Measurements from ENCODE around the gene IGF2. TPM values are rescaled to one million over a fixed set of nuclear protein-coding genes. Genes with fewer than 3 reads are reported as not detected.

The IGF2 gene
- total and polyA plus RNA-seq, 10 of the 15 experiments (the other 5 are each of a cell fraction or from before 2014, with no cell fraction given), result 0.41 TPM; not detected in 9

GRCh38 chr11:2128130-2128510 lies 11.1 kb downstream of the IGF2 start:
- Histone ChIP-seq H3K27ac (ENCODE audit: control insufficient read depth, insufficient read depth) (no peak overlapping the region), H3K79me2 (ENCODE audit: control insufficient read depth, insufficient read depth, low read length) (no peaks in the 10 kb centered on the region), H3K9ac (ENCODE audit: control insufficient read depth, insufficient read depth, low read length) (no peak overlapping the region), H2AFZ (ENCODE audit: control insufficient read depth, low read depth, low read length) (no peak overlapping the region), H3K4me2 (ENCODE audit: control insufficient read depth, insufficient read depth) (no peak overlapping the region), H3K27me3 (replicated peaks in 1 of 2; ENCODE audit: control insufficient read depth in 2 of 2, insufficient read depth in 2 of 2, low read length in 1 of 2) (no peaks in the 10 kb centered on the region; a peak in 1 of 4 replicates), H3K4me3 (no peak overlapping the region), H3K36me3 (ENCODE audit: control insufficient read depth in 2 of 2, insufficient read depth in 2 of 2, low read length in 1 of 2) (no peaks in the 10 kb centered on the region), H4K20me1 (ENCODE audit: control insufficient read depth, insufficient read depth) (no peaks in the 10 kb centered on the region), H3K9me3 (replicated peaks; ENCODE audit: control insufficient read depth, insufficient read depth, low read length) (no peaks in the 10 kb centered on the region), H3K4me1 (ENCODE audit: control insufficient read depth, insufficient read depth, low read length) (no peaks in the 10 kb centered on the region)
- ChIA-PET RAD21 (ENCODE audit: unreplicated experiment) (no interaction called here), POLR2A (no interaction called here), SMC1A (ENCODE audit: uncharacterized antibody, unreplicated experiment) (no interaction called here), CTCF (no interaction called here)
- BruUV-seq (replicated peaks), result no TSS peak
- TF ChIP-seq SMARCA5 (IDR thresholded peaks at IDR 0.05) (no peak), ZBED1 (IDR thresholded peaks at IDR 0.05; ENCODE audit: borderline replicate concordance) (no peak), TBL1XR1 (IDR thresholded peaks at IDR 0.05; ENCODE audit: low read depth, low read length) (no peak), JUNB (IDR thresholded peaks at IDR 0.05) (no peak)
- TF ChIP-seq, protein P1, sequence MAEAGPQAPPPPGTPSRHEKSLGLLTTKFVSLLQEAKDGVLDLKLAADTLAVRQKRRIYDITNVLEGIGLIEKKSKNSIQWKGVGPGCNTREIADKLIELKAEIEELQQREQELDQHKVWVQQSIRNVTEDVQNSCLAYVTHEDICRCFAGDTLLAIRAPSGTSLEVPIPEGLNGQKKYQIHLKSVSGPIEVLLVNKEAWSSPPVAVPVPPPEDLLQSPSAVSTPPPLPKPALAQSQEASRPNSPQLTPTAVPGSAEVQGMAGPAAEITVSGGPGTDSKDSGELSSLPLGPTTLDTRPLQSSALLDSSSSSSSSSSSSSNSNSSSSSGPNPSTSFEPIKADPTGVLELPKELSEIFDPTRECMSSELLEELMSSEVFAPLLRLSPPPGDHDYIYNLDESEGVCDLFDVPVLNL (IDR thresholded peaks at IDR 0.05; ENCODE audit: low read depth, low read length), result no peak
- in situ Hi-C loops (cut with MboI) (no loop called here), intact Hi-C loops (cut with micrococcal nuclease; ENCODE audit: unreplicated experiment) (no loop called here)
- WGBS (ENCODE audit: insufficient coverage, insufficient replicate concordance, low lambda C conversion rate, missing lambda C conversion rate), result 10% methylated on average over 7 of the region's 7 CpGs
- FAIRE-seq (no peak), DNase-seq (ENCODE audit: low read depth, low spot score) (no peak), ATAC-seq (no peak)

DNA sequence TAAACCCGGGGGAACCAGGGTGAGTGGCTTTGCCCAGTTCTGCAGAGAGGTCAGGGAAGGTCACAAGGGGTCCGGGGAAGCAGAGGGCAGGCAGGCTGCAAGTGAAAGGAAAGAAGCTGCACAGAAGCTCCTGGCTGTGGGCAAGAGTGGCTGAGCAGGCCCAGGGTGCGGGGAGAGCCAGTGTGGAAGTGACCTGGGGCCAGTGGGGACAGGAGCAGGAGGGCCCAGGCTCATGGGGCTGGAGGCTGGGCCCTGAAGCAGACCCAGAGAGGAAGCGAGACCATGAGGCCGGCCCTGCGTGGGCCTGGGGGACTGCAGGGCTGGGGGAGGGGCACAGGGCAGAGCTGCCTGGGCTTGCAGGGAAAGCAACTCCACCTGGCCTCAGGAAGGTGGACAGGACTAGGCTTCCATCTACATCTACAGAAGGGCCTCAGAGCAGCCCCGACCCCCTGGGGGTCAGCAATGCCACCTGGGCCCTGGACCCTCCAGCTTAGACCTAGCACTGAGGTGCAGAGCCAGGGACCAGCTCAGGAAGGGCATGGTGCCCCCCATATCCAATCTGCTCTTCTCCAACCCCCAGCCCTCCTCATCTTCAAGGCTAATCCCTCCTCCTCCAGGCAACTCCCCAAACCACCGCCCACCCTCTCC lies 11.6 kb downstream of the IGF2 start:
- ChIA-PET POLR2A (no interaction called here), CTCF (no interaction called here), SMC1A (ENCODE audit: uncharacterized antibody, unreplicated experiment) (no interaction called here), RAD21 (ENCODE audit: unreplicated experiment) (no interaction called here)
- intact Hi-C loops (cut with micrococcal nuclease; ENCODE audit: unreplicated experiment), result no loop called here
- no peaks in the 10 kb centered on the region for H4K20me1 ChIP-seq (ENCODE audit: control insufficient read depth, insufficient read depth)
- no peaks in the 10 kb centered on the region; a peak in 1 of 4 replicates for H3K27me3 ChIP-seq (replicated peaks in 1 of 2; ENCODE audit: control insufficient read depth in 2 of 2, insufficient read depth in 2 of 2, low read length in 1 of 2)
- no peaks in the 10 kb centered on the region for H3K9me3 ChIP-seq (replicated peaks; ENCODE audit: control insufficient read depth, insufficient read depth, low read length)
- no TSS peak for BruUV-seq (replicated peaks)
- 6% methylated on average over 6 of the region's 8 CpGs for WGBS (ENCODE audit: insufficient coverage, insufficient replicate concordance, low lambda C conversion rate, missing lambda C conversion rate)
- H3K36me3 ChIP-seq (ENCODE audit: control insufficient read depth in 2 of 2, insufficient read depth in 2 of 2, low read length in 1 of 2), result no peaks in the 10 kb centered on the region
- no peaks in the 10 kb centered on the region for H3K4me1 ChIP-seq (ENCODE audit: control insufficient read depth, insufficient read depth, low read length)
- H3K9ac ChIP-seq (ENCODE audit: control insufficient read depth, insufficient read depth, low read length), result no peak overlapping the region
- FAIRE-seq, result no peak
- ATAC-seq, result no peak
- in situ Hi-C loops (cut with MboI), result no loop called here
- DNase-seq (ENCODE audit: low read depth, low spot score), result no peak
- H2AFZ ChIP-seq (ENCODE audit: control insufficient read depth, low read depth, low read length), result no peak overlapping the region
- TF ChIP-seq NR2C1 (IDR thresholded peaks at IDR 0.05) (no peak), PAX8 (IDR thresholded peaks at IDR 0.05) (no peak), EP300 (IDR thresholded peaks at IDR 0.05; ENCODE audit: borderline replicate concordance in 1 of 2, control insufficient read depth in 1 of 2, low read depth in 2 of 2, low read length in 2 of 2) (no peak), POU2F2 (IDR thresholded peaks at IDR 0.05; ENCODE audit: borderline replicate concordance, low read depth, low read length) (no peak), GATAD2B (conservative IDR thresholded peaks at IDR 0.05; ENCODE audit: low read depth) (no peak), WRNIP1 (IDR thresholded peaks at IDR 0.05; ENCODE audit: borderline replicate concordance, low read depth, low read length) (no peak), SP1 (IDR thresholded peaks at IDR 0.05; ENCODE audit: low read depth, low read length) (no peak), FOXK2 (IDR thresholded peaks at IDR 0.05) (no peak), MTA3 (IDR thresholded peaks at IDR 0.05; ENCODE audit: borderline replicate concordance, low read length) (no peak)
- TF ChIP-seq, protein P2, sequence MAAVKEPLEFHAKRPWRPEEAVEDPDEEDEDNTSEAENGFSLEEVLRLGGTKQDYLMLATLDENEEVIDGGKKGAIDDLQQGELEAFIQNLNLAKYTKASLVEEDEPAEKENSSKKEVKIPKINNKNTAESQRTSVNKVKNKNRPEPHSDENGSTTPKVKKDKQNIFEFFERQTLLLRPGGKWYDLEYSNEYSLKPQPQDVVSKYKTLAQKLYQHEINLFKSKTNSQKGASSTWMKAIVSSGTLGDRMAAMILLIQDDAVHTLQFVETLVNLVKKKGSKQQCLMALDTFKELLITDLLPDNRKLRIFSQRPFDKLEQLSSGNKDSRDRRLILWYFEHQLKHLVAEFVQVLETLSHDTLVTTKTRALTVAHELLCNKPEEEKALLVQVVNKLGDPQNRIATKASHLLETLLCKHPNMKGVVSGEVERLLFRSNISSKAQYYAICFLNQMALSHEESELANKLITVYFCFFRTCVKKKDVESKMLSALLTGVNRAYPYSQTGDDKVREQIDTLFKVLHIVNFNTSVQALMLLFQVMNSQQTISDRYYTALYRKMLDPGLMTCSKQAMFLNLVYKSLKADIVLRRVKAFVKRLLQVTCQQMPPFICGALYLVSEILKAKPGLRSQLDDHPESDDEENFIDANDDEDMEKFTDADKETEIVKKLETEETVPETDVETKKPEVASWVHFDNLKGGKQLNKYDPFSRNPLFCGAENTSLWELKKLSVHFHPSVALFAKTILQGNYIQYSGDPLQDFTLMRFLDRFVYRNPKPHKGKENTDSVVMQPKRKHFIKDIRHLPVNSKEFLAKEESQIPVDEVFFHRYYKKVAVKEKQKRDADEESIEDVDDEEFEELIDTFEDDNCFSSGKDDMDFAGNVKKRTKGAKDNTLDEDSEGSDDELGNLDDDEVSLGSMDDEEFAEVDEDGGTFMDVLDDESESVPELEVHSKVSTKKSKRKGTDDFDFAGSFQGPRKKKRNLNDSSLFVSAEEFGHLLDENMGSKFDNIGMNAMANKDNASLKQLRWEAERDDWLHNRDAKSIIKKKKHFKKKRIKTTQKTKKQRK (IDR thresholded peaks at IDR 0.05; ENCODE audit: low read depth, low read length), result no peak
- H3K4me2 ChIP-seq (ENCODE audit: control insufficient read depth, insufficient read depth), result no peak overlapping the region
- H3K4me3 ChIP-seq, result no peak overlapping the region
- H3K79me2 ChIP-seq (ENCODE audit: control insufficient read depth, insufficient read depth, low read length), result no peaks in the 10 kb centered on the region
- no peak overlapping the region for H3K27ac ChIP-seq (ENCODE audit: control insufficient read depth, insufficient read depth)

Measured in GM12878 (cell line).